ENCODE results near the gene FARS2.
"Not testable (repeated sequence)": the region's sequence is repeated elsewhere in the genome, so short reads cannot be mapped to it uniquely, and the experiment has no call there.

The FARS2 gene

DNA sequence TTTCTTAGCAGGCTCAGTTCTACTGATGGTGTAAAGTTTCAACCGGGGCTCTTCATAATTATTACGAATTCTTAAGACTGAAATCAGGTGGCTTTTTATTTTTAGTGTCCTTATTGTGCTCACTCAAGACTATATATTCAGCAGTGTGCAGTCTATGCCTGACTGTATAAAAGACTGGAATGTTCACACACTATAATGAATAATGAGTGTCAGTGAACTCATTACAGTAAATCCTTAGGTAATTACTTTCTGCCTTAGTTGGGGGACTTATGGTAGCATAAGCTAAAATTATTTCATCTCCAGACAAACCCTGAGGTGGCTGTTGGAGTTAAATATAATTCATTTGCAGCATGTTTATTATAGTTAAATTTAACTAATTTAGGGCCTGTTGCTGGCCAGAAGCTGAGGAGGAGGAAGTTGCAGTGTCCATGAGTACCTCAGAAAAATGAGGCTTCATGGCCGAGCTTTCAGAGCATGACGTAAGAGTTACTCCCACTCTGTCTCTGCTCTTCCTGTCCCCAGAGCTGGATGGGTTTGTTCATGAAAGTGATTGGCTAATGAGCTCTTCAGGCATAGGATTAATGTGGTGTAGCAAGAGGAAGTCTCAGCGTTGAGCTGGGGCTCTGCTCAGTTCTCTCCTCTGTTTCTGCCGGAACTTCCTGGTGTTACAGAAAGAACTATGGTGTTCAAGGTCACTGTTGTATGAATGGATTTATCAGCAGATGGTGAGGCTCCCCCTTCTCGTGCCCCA lies 409.7 kb downstream of the FARS2 start:
- no peak for DNase-seq (ENCODE audit: low read depth)

DNA sequence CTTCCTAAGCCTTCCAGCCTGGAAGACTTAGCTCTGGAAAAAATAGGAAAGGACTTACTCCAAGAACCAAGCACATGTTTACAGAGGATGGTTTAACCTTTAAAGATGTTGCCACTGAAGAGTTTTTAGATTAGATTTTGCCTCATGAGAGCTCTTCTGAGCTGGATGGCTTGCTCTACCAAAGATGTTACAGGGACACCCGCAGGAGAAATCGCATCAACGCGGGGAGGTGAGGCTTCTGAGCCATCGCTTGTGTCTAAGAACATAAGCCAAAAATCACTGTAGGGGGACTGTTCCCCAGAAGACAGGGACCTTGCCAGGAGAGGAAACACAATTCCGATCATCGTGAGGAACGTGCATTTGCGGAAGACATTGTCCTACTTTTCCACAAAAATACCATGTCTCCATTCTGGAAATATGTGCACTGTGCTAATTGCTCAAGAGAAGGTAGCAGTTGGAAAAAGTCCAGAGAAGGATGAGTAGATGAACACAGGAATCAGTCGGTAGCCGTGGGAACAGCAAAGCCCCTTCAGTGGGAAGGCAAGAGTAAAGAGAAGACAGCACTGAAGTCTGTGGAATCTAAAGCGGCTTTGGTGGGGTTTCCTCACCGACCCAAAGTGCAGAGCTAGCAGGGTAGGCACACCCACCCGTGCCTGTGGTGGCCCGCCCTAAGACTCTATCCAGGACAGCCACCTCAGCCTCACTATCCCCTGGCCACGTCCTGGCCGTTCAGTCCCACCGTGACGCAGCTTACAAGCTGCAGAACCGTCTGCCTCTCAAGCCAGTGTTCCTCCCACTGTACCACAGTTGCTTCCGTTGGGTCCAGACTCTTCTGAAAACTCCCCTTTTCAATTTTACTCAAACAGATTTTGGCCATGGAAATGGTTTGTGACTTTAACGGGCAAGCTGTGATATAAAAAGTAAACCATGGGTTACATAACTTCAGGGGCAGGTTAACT lies 410.6 kb downstream of the FARS2 start:
- no peak for DNase-seq (ENCODE audit: low read depth)

DNA sequence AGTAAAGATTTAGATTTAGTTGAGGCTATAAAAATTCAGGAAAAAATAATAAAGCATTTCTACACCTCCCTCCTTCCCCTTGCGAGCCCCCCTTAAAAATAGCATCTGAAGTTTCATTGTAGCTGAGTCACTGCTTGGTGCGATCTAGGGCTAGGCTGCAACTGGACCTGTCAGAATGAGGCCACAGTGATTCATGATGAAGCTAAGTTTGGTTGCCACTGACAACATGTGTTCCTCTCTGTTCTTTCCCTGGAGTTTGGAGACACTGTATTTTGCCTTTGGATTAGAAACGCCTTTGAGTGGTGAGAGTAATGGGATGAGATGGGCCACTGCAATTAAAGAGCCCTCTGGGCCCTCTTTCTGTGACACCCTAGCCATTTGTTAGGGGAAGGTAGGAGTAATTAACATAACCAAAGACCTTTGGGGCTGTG lies 411.3 kb downstream of the FARS2 start:
- no peak for DNase-seq (ENCODE audit: low read depth)

DNA sequence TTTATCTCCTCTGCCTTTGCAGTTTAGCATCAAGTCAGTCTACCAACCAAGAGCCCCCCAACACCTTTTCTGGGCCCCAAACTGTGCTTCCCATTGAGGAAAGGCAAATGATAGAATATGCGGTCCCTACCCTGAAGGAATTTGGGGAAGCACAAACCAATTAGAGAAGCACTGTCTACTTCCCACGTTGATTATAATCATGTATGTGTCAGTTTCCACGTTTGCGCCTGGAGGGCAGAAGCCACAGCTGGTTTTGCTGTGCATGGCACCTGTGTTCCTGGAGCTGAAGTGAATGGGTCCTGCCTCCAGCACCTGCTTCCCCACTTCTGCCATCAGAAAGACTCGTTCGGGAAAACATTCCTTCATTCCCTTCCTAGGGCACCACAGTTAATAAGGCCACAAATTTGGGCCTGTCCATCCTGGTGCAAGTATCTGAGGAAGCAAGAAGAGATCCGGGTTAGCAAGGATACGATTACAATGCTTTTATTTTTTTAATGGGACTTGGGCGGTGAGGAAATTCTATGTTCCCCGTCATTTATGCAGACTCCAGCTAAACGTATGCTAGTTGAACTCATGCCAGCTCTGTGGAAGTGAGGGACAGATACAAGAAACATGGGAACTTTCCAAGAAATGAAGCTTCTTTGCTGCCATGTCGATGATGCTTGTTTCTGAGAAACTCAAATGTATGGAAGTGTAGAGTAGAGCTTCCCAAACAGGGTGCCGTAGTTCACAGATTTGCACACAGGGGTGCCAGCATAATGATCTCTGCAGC lies 411.9 kb downstream of the FARS2 start:
- no peak for DNase-seq (ENCODE audit: low read depth)

DNA sequence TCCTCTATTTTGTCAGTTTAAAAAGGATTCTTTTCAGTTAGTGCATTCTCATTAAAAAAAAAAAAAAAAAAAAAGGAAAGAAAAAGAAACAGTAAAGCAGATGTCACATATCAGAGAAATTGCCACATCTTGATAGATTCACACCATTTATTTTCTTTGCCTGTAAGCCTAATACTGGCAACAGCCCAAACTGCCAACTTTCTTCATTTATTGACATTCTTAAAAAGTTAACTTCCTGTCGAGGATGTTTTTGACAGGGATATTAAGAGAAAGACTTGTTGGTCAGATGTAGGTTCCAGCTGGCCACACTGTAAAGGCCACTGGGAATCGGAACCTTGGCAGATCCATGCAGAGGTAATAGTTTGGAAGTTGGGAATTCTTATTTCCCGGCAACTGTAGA lies 412.8 kb downstream of the FARS2 start:
- no peak for DNase-seq (ENCODE audit: low read depth)

DNA sequence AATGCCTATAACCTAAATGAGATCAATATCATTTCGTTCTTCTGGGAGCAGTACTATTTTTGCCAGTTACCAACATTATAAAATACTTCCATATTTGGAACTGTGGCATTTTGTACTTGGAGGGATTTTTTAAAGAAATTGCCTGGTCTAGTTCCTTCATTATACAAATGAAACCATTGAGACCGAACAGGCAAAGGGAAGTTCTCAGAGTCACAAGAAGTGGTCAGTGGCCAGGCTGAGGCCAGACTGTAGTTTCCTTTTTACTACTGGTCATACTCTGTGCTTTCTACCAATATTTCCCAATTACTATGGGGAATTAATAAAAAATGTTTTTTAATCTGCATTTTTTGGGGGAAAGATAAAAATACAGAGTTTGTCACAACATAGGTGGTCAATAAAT lies 413.4 kb downstream of the FARS2 start:
- DNase-seq (ENCODE audit: low read depth) = no peak

DNA sequence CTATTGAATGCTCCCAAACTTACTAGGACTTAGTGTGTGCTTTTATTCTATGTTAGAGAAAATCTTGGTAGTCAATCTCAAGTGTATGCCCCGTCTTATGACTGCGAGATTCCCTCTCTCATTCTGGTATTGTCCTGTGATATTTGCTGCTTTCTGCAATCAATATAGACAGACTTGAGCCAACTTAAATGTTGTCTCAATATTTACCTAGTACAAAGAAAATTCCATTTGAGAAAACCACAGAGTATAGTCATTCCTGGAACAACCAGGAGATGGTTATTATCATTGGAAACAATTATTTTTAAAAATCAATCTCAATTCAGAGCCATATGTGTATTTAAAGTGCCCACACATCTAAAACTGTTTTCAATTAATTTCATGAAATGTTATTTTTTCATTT lies 415.4 kb downstream of the FARS2 start:
- no peak for DNase-seq (ENCODE audit: low read depth)

DNA sequence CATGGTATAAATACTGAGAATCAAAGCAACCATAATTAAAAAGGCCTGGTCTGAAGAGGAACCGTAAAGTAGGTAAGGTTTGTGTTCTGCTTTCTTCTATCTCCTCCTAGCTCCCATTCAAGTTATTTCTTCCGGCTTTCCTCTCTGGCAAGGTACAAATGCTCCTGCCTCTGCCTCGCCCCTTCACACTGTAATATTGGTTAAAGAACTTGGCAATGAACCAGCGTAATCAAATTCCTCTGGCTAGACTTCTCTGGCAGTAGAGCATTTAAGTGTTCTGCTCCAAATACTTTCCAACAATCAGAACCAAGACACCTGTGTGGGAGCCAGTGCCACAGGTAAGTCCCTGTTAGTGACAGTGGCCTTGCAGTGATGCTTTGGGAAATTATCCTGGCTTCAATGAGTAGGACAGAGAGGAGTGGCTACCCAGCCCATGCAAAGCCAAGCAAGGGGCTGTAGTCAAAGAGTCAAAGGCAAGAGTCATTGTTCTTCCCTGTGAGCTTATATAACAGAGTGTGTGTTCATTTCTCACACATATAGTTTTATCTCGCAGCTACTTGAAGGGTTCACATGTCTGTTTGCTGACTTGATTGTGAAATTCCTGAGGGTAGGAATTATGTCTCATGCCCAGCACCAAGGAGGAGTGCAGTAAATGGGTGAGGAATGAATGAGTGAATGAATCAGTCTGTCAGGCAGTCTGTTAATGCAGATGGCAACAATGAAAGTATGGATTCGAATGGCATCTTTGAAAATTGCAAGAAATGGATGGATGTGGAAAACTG lies 416.1 kb downstream of the FARS2 start:
- no peak for DNase-seq (ENCODE audit: low read depth)

DNA sequence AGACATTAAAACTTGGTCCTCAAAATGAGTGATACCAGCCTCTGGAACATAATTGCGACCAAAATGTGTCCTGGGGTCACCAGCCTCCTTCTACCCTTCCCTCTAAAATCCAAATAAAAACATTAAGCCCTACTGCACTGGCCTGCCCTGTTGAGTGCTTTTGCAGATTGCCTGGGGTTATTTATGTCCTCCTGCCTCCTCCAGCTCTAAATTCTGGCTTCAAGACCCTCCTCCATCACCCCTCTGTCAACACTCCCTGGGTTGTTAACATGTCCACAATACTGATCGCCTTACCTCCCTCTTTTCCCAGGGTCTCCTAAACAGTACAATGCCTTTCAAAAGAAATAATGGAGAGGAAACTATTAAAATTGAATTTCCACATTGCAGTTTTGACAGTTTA lies 418.0 kb downstream of the FARS2 start:
- no peak for DNase-seq (ENCODE audit: low read depth)

DNA sequence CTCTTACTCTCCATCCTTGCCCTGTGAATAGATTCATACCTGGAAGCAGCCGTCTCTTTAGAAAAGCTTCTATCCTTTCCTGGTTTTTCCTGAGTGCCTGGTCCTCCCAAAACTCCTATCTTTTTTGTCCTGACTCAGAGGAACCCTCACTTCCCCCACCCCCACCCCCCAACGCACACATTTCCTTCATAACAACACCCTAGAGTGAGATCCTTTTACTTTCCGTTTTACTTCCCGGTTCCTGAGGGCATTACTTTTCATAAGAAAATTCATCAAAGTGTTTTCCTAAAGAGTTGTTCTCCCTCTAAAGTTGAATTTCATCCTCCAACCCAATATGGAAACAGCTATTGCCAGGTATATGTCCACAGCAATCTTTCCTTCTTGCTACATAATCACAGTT lies 418.4 kb downstream of the FARS2 start:
- no peak for DNase-seq (ENCODE audit: low read depth)

DNA sequence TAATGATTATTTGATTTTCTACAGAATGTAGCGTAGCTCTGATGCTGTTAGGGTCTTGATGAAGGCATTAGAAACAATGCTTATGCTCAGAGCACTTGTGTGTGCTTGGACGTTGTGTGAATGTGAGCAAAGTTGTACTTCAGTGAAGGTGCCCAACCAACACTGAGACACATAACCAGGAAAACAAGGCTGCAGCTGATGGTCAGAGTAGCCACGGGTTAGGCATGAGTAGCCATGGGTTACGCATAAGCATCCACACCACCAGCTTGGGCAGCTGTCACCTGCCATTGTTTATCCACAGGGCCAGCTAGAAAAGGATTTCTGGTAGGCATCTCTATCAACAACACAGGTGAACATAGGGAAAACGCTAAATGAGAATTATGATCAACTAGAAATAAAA lies 418.8 kb downstream of the FARS2 start:
- DNase-seq (ENCODE audit: low read depth) = no peak

DNA sequence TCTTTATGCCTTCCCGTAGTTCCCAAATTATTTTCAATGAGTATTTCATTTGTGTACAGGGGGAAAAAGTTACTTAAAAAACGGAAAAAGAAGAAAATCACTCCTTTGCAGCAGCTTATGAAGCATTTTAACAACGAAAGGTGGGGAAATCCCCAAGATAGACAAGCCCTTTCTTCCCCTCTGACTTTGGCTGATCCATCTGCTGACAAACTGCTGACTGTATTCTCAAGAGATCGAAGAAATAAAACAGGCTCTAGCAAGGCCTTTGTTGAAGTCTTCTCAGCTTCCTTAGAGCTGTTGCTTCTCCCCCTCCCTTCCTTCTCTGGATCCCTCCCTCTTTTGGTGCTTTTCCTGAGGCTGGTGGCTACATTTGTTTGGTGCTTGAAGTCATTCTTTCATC lies 420.2 kb downstream of the FARS2 start:
- DNase-seq (ENCODE audit: low read depth) = no peak

DNA sequence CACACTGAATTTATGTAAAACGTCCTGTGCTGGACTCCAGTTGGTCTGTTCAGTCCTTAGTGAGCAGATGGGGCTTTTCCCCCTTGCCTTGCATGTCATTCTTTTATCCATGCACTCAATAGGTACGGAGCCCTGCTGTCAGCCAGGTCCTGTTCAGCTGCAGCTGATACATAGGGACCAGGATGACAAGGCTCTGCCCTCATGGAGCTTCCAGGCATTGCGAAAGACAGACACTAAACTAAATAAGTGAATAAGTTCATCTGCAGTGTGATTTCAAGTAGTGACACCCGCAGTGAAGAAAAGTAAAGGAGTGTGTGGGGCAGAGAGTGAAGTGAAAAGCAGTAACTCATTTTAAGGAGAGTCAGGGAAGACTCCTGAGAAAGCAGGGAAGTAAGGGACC lies 421.2 kb downstream of the FARS2 start:
- DNase-seq (ENCODE audit: low read depth) = no peak

DNA sequence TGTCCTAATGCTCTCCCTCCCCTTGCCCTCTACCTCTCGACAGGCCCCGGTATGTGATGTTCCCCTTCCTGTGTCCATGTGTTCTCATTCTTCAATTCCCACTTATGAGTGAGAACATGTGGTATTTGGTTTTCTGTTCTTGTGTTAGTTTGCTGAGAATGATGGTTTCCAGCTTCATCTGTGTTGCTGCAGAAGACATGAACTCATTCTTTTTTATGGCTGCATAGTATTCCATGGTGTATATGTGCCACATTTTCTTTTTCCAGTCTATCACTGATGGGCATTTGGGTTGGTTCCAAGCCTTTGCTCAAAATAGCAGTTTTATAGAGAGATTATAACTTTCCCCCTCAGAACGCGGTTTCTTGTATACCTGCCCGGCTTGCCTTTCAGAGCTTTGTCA lies 422.4 kb downstream of the FARS2 start:
- not testable (repeated sequence) for DNase-seq (ENCODE audit: low read depth)

DNA sequence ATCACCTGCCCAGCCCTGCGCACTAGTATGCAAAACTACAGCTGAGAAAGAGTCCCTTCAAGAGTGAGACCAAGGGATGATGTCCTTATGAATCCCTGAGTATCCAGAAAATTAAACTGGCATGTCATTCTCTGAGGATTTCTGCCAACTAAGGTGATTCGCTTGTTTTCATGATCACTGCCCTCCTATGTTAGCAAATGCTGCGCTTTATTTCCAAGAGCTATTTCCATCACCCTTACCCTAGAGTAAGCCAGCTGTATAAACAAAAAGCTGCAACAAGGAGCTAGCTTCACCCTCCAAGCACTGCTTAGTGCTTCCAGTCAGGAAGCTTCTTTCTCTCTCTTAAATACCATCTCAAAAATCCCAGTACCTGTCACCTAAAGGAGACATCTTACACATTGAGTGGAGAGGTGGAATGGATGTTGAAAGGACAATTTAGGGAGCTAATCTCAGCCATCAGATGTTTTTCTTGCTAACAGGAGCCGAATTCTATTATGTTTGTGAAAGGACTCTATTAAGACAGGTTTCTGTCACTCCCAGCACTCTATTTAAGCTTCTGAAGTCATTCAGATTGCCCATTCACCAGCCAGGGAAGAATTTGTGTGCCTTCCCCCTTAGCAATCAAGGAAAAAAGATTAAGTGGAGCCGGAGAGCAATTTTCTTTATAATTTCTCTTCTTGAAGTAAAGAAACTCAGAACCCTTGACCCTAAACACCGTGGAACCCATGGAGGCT lies 423.2 kb downstream of the FARS2 start:
- no peak for DNase-seq (ENCODE audit: low read depth)

DNA sequence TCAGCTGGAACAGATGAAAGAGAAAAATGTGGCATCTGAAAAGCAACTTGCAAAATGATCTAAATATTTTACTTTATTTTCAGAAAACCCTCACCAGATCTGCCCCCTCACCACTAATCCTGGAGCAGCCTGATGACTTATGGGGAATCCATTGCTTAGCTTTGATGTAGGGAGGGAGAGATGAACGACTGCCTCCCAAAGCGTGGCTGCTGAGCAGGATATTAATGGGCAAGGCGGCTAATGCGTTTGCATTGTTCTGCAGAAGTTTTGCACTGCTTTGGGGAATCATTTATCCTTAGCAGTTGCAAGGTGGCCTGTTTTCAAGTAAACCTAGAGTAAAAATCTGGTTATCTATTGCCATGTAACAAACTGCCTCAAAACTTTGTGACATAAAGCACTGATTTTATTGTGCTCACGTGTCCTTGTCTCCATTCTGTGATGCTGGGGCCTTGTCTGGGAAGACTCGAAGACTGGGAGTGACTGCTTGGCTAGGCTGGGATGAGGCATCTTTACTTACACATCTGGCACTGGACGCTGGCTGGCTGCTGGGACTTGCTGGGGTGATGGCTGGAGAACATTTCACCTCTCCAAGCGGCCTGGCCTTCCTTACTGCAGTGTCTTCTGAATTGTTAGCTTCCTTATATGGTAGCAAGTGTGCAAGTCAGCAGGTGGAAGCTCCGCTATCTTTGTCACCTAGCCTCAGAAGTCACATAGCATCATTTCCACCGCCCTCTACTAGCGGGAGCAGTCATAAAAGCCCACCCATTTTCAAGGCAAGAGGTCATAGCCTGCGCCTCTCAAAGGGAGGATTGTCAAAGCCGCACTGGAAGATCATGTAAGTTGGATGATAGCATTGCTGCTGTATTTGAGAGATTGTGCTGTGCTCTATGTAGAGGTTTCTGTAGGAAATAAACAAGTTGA lies 432.2 kb downstream of the FARS2 start:
- DNase-seq (ENCODE audit: low read depth) = no peak

DNA sequence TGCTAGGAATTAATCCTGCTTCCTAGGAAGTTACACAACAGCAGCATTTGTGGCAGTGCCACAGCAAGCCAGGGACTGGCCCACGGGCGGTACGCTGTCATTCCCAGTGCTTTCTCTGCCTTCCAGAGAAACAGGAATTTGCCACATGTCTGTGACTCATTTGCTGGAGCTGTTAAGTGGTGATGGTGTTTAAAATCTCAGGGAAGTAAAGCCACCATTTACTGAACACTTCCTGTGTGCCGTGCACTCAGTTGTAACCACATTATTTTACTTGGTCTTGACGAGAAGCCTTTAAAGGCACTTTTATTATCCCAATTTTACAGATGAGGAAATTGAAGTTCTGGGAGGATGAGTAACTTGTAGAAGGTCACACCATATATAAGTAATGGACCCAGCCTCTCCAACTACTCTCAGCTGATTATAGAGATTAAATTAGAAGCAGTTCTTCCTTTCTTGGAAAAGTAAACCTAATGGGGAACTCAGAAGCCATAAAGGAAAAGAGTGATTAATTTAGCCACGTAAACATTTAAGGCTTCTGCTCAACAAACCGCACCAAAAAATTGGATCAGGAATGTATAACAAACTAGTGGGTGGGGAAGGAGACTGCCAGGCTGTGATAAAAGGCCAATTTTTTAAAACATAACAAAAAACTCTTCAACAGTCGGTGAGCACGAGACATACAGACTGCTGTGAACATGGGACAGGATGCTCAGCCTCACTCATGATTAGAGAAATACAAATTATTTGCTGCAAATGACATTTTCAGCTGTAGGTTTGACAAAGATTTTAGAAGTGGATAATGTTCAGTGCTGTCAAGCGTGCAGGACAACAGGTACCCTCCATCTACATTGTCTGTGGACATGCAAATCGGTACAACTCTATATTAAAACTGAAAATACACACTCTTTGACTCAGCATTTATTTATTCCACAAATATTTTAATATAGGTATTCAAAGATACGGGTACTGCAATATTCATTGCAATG lies 434.2 kb downstream of the FARS2 start:
- DNase-seq (ENCODE audit: low read depth) = no peak

DNA sequence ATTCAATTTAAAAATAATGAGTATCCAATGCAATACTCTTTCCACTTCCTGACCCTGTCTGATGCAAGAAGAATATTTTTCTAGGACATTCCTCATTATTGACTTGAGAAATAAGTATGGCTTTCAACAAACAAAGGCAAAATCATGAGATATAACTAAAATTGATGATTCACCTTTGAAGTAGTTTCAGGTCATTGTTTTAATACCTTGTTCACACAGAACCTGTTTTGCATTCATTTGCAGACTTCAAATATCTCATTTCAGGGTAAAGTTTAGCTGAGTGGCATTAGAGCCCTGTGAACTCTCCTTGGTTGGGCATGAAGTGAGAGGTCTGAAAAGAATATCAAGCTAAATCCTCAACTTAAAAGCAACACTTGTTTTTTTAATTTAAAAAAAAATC lies 436.2 kb downstream of the FARS2 start:
- no peak for DNase-seq (ENCODE audit: low read depth)

DNA sequence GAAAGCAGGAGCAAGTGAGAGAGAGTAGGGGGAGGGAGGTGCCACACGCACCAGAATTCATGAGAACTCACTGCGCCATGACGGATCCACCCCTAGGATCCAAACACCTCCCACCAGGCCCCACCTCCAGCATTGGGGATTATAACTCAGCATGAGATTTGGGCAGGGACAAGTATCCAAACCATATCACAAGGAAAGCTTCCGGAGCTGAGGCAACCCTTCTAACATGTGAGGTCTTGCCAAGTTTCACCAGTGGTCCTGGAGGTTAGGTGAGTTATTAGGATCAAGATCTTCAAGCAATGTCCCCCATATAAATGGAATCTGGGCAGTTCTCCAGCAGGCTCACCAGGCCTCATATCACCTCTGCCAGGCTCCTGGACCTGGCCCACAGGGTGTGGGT lies 437.0 kb downstream of the FARS2 start:
- DNase-seq (ENCODE audit: low read depth) = no peak

Data from activated T-helper 1 cell treated with Interleukin-2 at 50 U/mL for 16 hours (primary cell).